ENCODE results near the gene FIGNL2.

FIGNL2 gene

DNA sequence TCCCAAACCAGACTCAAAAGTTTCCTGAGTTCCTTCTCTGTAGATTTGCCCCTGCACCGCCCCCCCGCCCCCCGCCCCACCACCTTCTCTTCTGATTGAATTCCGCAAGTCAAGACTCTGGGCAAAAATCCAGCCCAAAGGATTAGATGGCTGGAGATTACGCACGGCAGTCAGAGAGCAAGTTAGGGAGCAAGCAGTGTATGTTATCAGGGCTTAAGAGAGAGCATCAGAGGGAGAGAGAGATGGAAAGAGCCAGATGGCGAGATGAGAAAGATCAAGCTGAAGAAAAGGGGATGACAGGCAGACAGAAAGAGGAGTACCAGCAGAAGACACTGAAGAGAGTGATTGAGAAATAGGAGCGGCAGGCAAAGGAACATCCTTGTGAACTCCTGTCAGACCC is 25.5 kb upstream of the FIGNL2 start:
- DNase-seq (ENCODE audit: low read depth): no peak
- TF ChIP-seq, protein P1, sequence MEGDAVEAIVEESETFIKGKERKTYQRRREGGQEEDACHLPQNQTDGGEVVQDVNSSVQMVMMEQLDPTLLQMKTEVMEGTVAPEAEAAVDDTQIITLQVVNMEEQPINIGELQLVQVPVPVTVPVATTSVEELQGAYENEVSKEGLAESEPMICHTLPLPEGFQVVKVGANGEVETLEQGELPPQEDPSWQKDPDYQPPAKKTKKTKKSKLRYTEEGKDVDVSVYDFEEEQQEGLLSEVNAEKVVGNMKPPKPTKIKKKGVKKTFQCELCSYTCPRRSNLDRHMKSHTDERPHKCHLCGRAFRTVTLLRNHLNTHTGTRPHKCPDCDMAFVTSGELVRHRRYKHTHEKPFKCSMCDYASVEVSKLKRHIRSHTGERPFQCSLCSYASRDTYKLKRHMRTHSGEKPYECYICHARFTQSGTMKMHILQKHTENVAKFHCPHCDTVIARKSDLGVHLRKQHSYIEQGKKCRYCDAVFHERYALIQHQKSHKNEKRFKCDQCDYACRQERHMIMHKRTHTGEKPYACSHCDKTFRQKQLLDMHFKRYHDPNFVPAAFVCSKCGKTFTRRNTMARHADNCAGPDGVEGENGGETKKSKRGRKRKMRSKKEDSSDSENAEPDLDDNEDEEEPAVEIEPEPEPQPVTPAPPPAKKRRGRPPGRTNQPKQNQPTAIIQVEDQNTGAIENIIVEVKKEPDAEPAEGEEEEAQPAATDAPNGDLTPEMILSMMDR (IDR thresholded peaks at IDR 0.05; ENCODE audit: low read length, missing control alignments): no peak

DNA sequence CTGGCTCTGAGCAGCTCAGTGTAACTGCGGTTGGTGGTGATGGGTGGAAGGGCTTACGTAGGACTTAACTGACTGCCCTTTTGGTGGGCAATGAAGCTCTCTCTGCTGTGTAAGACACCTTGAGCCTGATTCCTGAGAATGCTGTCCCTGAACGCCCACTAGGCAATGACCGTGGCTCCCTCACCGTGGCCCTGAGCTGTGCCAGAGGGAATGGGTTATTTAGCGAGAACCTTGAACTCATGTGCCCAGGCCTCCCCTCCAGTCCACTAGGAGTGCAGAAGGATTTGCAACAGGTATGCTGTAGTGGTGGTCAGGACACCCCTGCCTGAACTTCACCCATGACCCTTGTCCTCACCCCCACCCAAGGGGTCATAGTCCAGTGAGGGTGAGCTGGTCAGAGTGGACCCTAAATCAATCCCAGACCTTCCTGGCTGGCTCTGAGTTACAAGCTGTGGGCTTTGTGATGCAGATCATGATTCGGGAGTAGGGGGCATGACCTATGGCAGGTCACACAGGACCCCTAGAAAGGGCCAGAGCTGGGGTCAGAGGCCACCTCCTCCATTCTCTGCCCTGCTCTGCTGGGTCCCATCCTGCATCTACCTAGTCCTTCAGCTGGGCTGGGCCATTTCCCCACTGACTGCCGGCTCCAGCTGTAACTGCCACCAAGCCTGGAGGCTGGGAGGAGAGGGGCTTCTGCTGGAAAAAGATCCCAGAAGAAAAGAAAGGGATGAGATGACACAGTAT is 24.9 kb upstream of the FIGNL2 start:
- TF ChIP-seq, protein P1 (IDR thresholded peaks at IDR 0.05; ENCODE audit: low read length, missing control alignments): no peak
- DNase-seq (ENCODE audit: low read depth): no peak
- H3K4me3 ChIP-seq (replicated peaks; ENCODE audit: low read depth, low read length): no peak overlapping the region

More for the DNA sequence above, 25.5 kb upstream of the FIGNL2 start:
- no peak overlapping the region for H3K4me3 ChIP-seq (replicated peaks; ENCODE audit: low read depth, low read length)

DNA sequence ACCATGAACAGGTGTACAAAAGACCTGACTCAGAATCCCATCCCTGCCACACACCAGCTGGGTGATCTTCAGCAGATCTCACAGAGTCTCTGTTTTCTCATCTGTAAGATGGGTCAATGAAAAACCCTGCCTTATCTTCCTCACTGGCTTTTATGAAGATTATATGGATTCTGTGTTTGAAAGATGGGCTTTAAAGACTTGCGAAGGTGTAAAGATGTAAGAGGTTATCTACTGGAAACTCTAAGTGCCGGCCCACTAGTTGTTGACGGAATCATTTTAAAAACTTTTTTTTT is 24.1 kb upstream of the FIGNL2 start:
- TF ChIP-seq, protein P1 (IDR thresholded peaks at IDR 0.05; ENCODE audit: low read length, missing control alignments): no peak

DNA sequence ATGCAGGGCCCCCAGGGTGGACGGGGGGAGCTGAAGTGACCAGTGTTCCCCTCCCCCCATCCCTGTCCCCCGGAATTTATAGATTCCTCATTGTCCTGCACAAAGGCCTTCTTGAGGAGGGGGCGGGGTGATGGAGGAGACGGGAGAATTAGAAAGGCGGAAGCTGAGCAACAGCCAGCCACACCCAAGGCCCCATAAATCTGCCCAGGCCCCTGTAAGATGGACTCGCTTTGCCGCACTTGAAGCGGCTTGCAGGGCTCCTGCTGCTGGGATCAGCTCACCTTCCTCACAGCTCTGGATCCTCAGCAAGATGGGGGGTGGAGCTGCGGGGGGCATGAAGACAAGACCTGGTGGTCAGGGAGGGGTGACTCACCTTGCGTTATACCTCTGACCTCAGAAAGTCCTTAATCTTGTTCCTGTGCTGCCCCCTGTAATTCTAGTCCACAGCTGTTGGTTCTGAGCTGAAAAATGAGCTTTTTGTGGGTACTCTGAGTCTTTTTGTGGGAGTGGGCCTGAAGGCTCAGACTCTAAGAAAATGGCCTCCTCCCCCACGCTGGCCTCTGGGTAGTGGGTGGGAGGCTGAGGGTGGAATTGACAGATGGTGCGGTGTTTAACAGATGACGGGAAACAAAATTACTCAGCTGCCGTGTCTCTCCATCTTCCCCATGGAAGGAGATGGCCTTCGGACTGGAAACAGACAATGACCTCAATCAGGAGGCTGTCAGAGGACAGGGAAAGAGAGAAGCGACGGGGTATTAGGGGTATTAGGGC is 23.6 kb upstream of the FIGNL2 start:
- TF ChIP-seq, protein P1 (IDR thresholded peaks at IDR 0.05; ENCODE audit: low read length, missing control alignments): no peak
- DNase-seq (ENCODE audit: low read depth): no peak
- H3K4me3 ChIP-seq (replicated peaks; ENCODE audit: low read depth, low read length): no peak overlapping the region

More for the DNA sequence above, 24.1 kb upstream of the FIGNL2 start:
- no peak for DNase-seq (ENCODE audit: low read depth)
- no peak overlapping the region for H3K4me3 ChIP-seq (replicated peaks; ENCODE audit: low read depth, low read length)

DNA sequence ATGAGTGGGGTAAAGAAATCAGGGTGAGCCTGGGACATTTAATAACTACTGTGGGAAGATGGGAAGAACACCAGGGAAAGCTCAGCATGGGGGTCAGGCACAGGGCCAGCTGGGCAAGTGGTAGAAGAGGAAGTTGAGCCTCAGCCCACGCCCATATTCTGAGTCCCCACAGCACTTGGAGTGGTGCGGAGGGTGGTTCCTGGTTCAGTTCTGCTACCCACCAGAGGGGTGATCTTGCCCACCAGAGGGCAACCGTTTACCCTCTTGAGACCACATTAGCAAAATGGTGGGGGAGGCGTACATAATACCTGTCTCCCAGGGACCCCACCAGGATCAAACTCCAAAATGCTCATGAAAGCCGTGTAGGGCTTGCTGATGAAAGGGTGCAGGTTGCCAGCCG is 22.6 kb upstream of the FIGNL2 start:
- H3K4me3 ChIP-seq (replicated peaks; ENCODE audit: low read depth, low read length): no peak overlapping the region
- no peak for DNase-seq (ENCODE audit: low read depth)

DNA sequence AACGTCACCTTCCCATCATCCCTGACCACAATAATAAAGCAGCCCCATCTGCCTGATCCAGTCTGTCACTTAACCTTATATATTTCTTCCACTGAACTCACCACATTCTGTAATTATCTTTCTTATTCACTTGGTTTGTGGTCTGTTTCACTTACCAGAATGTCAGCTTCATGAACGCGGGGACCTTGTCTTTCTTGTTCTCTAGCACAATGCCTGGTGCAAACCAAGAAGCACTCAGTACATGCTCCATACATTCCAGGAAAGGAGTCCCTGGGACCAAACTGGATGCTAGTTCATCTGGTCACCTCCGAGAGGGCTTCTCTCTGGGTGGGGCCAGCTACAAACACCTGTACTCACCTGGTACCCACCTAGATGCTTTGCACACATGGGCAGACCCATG is 22.0 kb upstream of the FIGNL2 start:
- no peak overlapping the region for H3K4me3 ChIP-seq (replicated peaks; ENCODE audit: low read depth, low read length)
- no peak for DNase-seq (ENCODE audit: low read depth)
- TF ChIP-seq, protein P1 (IDR thresholded peaks at IDR 0.05; ENCODE audit: low read length, missing control alignments): no peak

More for the DNA sequence above, 22.6 kb upstream of the FIGNL2 start:
- TF ChIP-seq, protein P1 (IDR thresholded peaks at IDR 0.05; ENCODE audit: low read length, missing control alignments): no peak

All from fibroblast of pulmonary artery (primary cell).